Stimulated activated naive CD8-positive, alpha-beta T cell treated with anti-CD3 and anti-CD28 coated beads, Interleukin-15, Interleukin-2, amounts not matched to agents 100 ng/mL and 50 ng/mL, for 24 hours (primary cell): ENCODE measurements around the gene UBR7.
"Not testable (repeated sequence)": the region's sequence is repeated elsewhere in the genome, so short reads cannot be mapped to it uniquely, and the experiment has no call there.

ENCODE experiments used
- H3K27ac Mint-ChIP-seq: one replicate; pipeline ENCODE4 v1.8.0; 2021; ENCODE audit warnings: mild to moderate bottlenecking, mixed read lengths
- H3K27me3 Mint-ChIP-seq: one replicate; pipeline ENCODE4 v1.8.0; 2021; ENCODE audit warnings: mixed read lengths
- H3K36me3 Mint-ChIP-seq: one replicate; pipeline ENCODE4 v1.8.0; 2021; ENCODE audit warnings: low read depth, mixed read lengths
- H3K4me1 Mint-ChIP-seq: one replicate; pipeline ENCODE4 v1.8.0; 2021; ENCODE audit warnings: low read depth, mixed read lengths
- H3K4me3 Mint-ChIP-seq: one replicate; pipeline ENCODE4 v1.8.0; 2021; ENCODE audit warnings: mild to moderate bottlenecking, mixed read lengths
- H3K9me3 Mint-ChIP-seq: one replicate; pipeline ENCODE4 v1.8.0; 2021; ENCODE audit warnings: mixed read lengths

UBR7 gene

GRCh38 chr14:93220509-93220908 lies 13.5 kb downstream of the UBR7 start:
- Mint-ChIP-seq H3K4me3 (no peak overlapping the region), H3K36me3 (peaks cover 67% of the 10 kb centered on the region)

GRCh38 chr14:93223565-93223964 lies 16.5 kb downstream of the UBR7 start:
- H3K27me3 Mint-ChIP-seq = no peaks in the 10 kb centered on the region
- H3K27ac Mint-ChIP-seq = no peak overlapping the region
- H3K9me3 Mint-ChIP-seq = no peaks in the 10 kb centered on the region
- no peak overlapping the region for H3K4me3 Mint-ChIP-seq
- H3K36me3 Mint-ChIP-seq = peaks cover 71% of the 10 kb centered on the region
- peaks cover 10% of the 10 kb centered on the region for H3K4me1 Mint-ChIP-seq

More at GRCh38 chr14:93220509-93220908, 13.5 kb downstream of the UBR7 start:
- Mint-ChIP-seq H3K27me3 (no peaks in the 10 kb centered on the region), H3K27ac (no peak overlapping the region), H3K4me1 (peaks cover 10% of the 10 kb centered on the region), H3K9me3 (no peaks in the 10 kb centered on the region)

GRCh38 chr14:93228550-93228949 lies 21.5 kb downstream of the UBR7 start:
- Mint-ChIP-seq H3K36me3 (peaks cover 45% of the 10 kb centered on the region), H3K4me3 (no peak overlapping the region), H3K9me3 (no peaks in the 10 kb centered on the region), H3K27me3 (no peaks in the 10 kb centered on the region), H3K27ac (no peak overlapping the region), H3K4me1 (peaks cover 9% of the 10 kb centered on the region)

- Mint-ChIP-seq H3K4me1 (peaks cover 9% of the 10 kb centered on the region), H3K9me3 (no peaks in the 10 kb centered on the region), H3K27ac (no peak overlapping the region), H3K4me3 (peak overlapping the region; percentile 64), H3K27me3 (no peaks in the 10 kb centered on the region), H3K36me3 (peaks cover 31% of the 10 kb centered on the region)
Observed at GRCh38 chr14:93230539-93230938, 23.5 kb downstream of the UBR7 start.

GRCh38 chr14:93231129-93231979 lies 24.3 kb downstream of the UBR7 start:
- no peaks in the 10 kb centered on the region for H3K27me3 Mint-ChIP-seq
- H3K36me3 Mint-ChIP-seq = peaks cover 23% of the 10 kb centered on the region
- peak overlapping the region; percentile 64 for H3K4me3 Mint-ChIP-seq
- no peak overlapping the region for H3K27ac Mint-ChIP-seq
- H3K4me1 Mint-ChIP-seq = peaks cover 9% of the 10 kb centered on the region
- H3K9me3 Mint-ChIP-seq = no peaks in the 10 kb centered on the region

GRCh38 chr14:93232159-93232558 lies 25.1 kb downstream of the UBR7 start:
- no peaks in the 10 kb centered on the region for H3K27me3 Mint-ChIP-seq
- peaks cover 18% of the 10 kb centered on the region for H3K36me3 Mint-ChIP-seq
- H3K4me3 Mint-ChIP-seq = no peak overlapping the region
- no peaks in the 10 kb centered on the region for H3K9me3 Mint-ChIP-seq
- no peak overlapping the region for H3K27ac Mint-ChIP-seq
- H3K4me1 Mint-ChIP-seq = peaks cover 11% of the 10 kb centered on the region

- not testable (repeated sequence) for H3K9me3 Mint-ChIP-seq, H3K4me3 Mint-ChIP-seq, H3K27ac Mint-ChIP-seq
Observed at GRCh38 chr14:93233078-93233477, 26.0 kb downstream of the UBR7 start.

GRCh38 chr14:93234798-93235197 lies 27.7 kb downstream of the UBR7 start:
- H3K4me1 Mint-ChIP-seq = peaks cover 15% of the 10 kb centered on the region
- no peaks in the 10 kb centered on the region for H3K27me3 Mint-ChIP-seq
- no peaks in the 10 kb centered on the region for H3K36me3 Mint-ChIP-seq
- no peak overlapping the region for H3K27ac Mint-ChIP-seq
- H3K9me3 Mint-ChIP-seq = no peaks in the 10 kb centered on the region
- no peak overlapping the region for H3K4me3 Mint-ChIP-seq

More at GRCh38 chr14:93233078-93233477, 26.0 kb downstream of the UBR7 start:
- not testable (repeated sequence) for H3K27me3 Mint-ChIP-seq, H3K36me3 Mint-ChIP-seq
- peaks cover 15% of the 10 kb centered on the region for H3K4me1 Mint-ChIP-seq

GRCh38 chr14:93239869-93240677 lies 33.0 kb downstream of the UBR7 start:
- peaks cover 28% of the 10 kb centered on the region for H3K36me3 Mint-ChIP-seq
- H3K4me1 Mint-ChIP-seq = peaks cover 6% of the 10 kb centered on the region
- H3K27ac Mint-ChIP-seq = no peak overlapping the region
- no peaks in the 10 kb centered on the region for H3K9me3 Mint-ChIP-seq
- H3K27me3 Mint-ChIP-seq = no peaks in the 10 kb centered on the region
- no peak overlapping the region for H3K4me3 Mint-ChIP-seq

- peaks cover 6% of the 10 kb centered on the region for H3K4me1 Mint-ChIP-seq
- H3K27me3 Mint-ChIP-seq = no peaks in the 10 kb centered on the region
- no peaks in the 10 kb centered on the region for H3K9me3 Mint-ChIP-seq
- H3K27ac Mint-ChIP-seq = no peak overlapping the region
- peaks cover 34% of the 10 kb centered on the region for H3K36me3 Mint-ChIP-seq
- H3K4me3 Mint-ChIP-seq = no peak overlapping the region
Observed at GRCh38 chr14:93240678-93241000, 33.6 kb downstream of the UBR7 start.

- no peaks in the 10 kb centered on the region for H3K9me3 Mint-ChIP-seq
- H3K27me3 Mint-ChIP-seq = no peaks in the 10 kb centered on the region
- no peak overlapping the region for H3K4me3 Mint-ChIP-seq
- H3K36me3 Mint-ChIP-seq = peaks cover 53% of the 10 kb centered on the region
- no peaks in the 10 kb centered on the region for H3K4me1 Mint-ChIP-seq
- no peak overlapping the region for H3K27ac Mint-ChIP-seq
Observed at GRCh38 chr14:93245764-93246420, 38.8 kb downstream of the UBR7 start.

- Mint-ChIP-seq H3K9me3 (no peaks in the 10 kb centered on the region), H3K4me3 (no peak overlapping the region), H3K27me3 (no peaks in the 10 kb centered on the region), H3K4me1 (no peaks in the 10 kb centered on the region), H3K36me3 (peaks cover 52% of the 10 kb centered on the region), H3K27ac (no peak overlapping the region)
Observed at GRCh38 chr14:93246534-93246933, 39.5 kb downstream of the UBR7 start.

GRCh38 chr14:93249128-93249831 lies 42.2 kb downstream of the UBR7 start:
- Mint-ChIP-seq H3K4me3 (no peak overlapping the region), H3K36me3 (peaks cover 37% of the 10 kb centered on the region), H3K27me3 (no peaks in the 10 kb centered on the region), H3K9me3 (no peaks in the 10 kb centered on the region), H3K4me1 (no peaks in the 10 kb centered on the region), H3K27ac (no peak overlapping the region)

- no peak overlapping the region for H3K4me3 Mint-ChIP-seq
Observed at GRCh38 chr14:93262446-93262845, 55.4 kb downstream of the UBR7 start.

More at GRCh38 chr14:93262446-93262845, 55.4 kb downstream of the UBR7 start:
- H3K27me3 Mint-ChIP-seq = no peaks in the 10 kb centered on the region
- H3K27ac Mint-ChIP-seq = no peak overlapping the region
- H3K4me1 Mint-ChIP-seq = peaks cover 10% of the 10 kb centered on the region
- H3K9me3 Mint-ChIP-seq = no peaks in the 10 kb centered on the region
- peaks cover 21% of the 10 kb centered on the region for H3K36me3 Mint-ChIP-seq
